ENCODE measurements around the gene ZNF530.

DNA sequence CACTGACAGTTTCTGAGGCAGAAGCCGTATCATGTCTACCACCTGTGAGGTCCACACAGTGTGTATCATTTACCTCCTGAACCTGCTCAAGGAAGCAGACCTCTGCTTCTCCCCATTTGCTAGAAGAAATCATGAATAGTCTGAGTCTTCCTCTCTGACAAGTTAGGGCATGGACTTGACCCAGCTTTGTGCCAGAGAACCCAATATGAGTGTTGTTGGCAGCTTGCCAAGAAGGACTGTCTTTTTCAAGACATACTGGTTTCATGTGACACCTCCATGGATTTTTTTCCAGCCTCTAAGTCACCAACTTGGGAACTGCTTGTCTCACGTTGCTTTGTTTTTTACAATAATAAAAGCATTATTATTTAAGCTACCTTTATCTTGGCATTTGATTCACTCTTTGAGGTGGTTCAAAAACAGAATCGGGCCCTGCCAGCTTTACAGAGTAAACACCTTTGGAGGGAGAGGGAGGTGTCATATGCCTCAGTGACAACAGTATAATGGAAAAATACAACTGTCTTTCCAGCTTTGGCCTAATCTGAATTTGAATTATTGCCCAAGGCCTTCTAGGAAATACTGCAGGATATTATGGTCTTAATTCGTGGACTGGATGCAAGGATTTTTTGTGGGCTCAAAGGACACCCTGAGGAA lies 42.8 kb downstream of the ZNF530 start:
- TF ChIP-seq BHLHE40 (IDR thresholded peaks at IDR 0.05; ENCODE audit: borderline replicate concordance): no peak
- no peak for TF ChIP-seq FOXM1 (IDR thresholded peaks at IDR 0.05; ENCODE audit: borderline replicate concordance)
- TF ChIP-seq LEF1 (IDR thresholded peaks at IDR 0.05; ENCODE audit: borderline replicate concordance): no peak
- no peak for TF ChIP-seq FOXK2 (IDR thresholded peaks at IDR 0.05)
- no peak for TF ChIP-seq ELF4 (IDR thresholded peaks at IDR 0.05)
- TF ChIP-seq SP1 (IDR thresholded peaks at IDR 0.05): no peak
- TF ChIP-seq ZNF384 (IDR thresholded peaks at IDR 0.05): no peak
- TF ChIP-seq NFRKB (IDR thresholded peaks at IDR 0.05): no peak
- no peak for TF ChIP-seq HDGF (IDR thresholded peaks at IDR 0.05; ENCODE audit: borderline replicate concordance)
- TF ChIP-seq SUZ12 (IDR thresholded peaks at IDR 0.05): no peak
- no peak for TF ChIP-seq FOXA1 (IDR thresholded peaks at IDR 0.05)
- no peak for TF ChIP-seq TARDBP (IDR thresholded peaks at IDR 0.05)
- TF ChIP-seq, protein P1, sequence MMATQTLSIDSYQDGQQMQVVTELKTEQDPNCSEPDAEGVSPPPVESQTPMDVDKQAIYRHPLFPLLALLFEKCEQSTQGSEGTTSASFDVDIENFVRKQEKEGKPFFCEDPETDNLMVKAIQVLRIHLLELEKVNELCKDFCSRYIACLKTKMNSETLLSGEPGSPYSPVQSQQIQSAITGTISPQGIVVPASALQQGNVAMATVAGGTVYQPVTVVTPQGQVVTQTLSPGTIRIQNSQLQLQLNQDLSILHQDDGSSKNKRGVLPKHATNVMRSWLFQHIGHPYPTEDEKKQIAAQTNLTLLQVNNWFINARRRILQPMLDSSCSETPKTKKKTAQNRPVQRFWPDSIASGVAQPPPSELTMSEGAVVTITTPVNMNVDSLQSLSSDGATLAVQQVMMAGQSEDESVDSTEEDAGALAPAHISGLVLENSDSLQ (IDR thresholded peaks at IDR 0.05): no peak

Data from HEK293T (cell line).